Suprapubic skin (tissue), 4 donors: Measurements from ENCODE around the gene VMAC.

Experiments
- POLR2A ChIP-seq, 2 donors: fragments of 450-650 bp; IDR thresholded peaks; one replicate each; pipeline ENCODE4 v1.6.1; 2017; ENCODE audit warnings: antibody characterized with exemption in 2 of 2, mild to moderate bottlenecking in 2 of 2, moderate library complexity in 2 of 2
- POLR2AphosphoS5 ChIP-seq, 3 donors: sonication (generic); formaldehyde crosslinking; IDR thresholded peaks; one replicate each; pipeline ENCODE4 v1.6.1; 2017; ENCODE audit warnings: antibody characterized with exemption in 3 of 3
- TF ChIP-seq, protein P1 (sequence below), 2 donors: fragments of 200-600 bp in 1 of 2; fragments of 450-650 bp in 1 of 2; sonication (generic) in 1 of 2; IDR thresholded peaks; one replicate each; pipeline ENCODE4 v1.5.1; 2016 to 2019; ENCODE audit warnings: antibody characterized with exemption in 2 of 2, mild to moderate bottlenecking in 1 of 2, moderate library complexity in 1 of 2

- TF ChIP-seq POLR2A (IDR thresholded peaks at IDR 0.05) (no peak), POLR2AphosphoS5 (IDR thresholded peaks at IDR 0.05) (no peak)
- TF ChIP-seq, protein P1, sequence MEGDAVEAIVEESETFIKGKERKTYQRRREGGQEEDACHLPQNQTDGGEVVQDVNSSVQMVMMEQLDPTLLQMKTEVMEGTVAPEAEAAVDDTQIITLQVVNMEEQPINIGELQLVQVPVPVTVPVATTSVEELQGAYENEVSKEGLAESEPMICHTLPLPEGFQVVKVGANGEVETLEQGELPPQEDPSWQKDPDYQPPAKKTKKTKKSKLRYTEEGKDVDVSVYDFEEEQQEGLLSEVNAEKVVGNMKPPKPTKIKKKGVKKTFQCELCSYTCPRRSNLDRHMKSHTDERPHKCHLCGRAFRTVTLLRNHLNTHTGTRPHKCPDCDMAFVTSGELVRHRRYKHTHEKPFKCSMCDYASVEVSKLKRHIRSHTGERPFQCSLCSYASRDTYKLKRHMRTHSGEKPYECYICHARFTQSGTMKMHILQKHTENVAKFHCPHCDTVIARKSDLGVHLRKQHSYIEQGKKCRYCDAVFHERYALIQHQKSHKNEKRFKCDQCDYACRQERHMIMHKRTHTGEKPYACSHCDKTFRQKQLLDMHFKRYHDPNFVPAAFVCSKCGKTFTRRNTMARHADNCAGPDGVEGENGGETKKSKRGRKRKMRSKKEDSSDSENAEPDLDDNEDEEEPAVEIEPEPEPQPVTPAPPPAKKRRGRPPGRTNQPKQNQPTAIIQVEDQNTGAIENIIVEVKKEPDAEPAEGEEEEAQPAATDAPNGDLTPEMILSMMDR (IDR thresholded peaks at IDR 0.05) = no peak
Measured at GRCh38 chr19:5947435-5947834, 42.8 kb downstream of the VMAC start.
